Peyer's patch (tissue), 4 donors: ENCODE results near the gene ARMC2. TPM values are rescaled to one million over a fixed set of nuclear protein-coding genes. Genes with fewer than 3 reads are reported as not detected.
"Not testable (repeated sequence)": the region's sequence is repeated elsewhere in the genome, so short reads cannot be mapped to it uniquely, and the experiment has no call there.

Experiments used
- DNase-seq, 3 donors: peaks; one replicate each; pipeline ENCODE4 v3.0.0-alpha.2; 2017 to 2019
- H3K27ac ChIP-seq, 4 donors: fragments of 200-600 bp; sonication (generic); one replicate each; pipeline ENCODE4 v1.5.1; 2016 to 2019
- H3K27me3 ChIP-seq, 2 donors: fragments of 200-600 bp; sonication (generic); one replicate each; pipeline ENCODE4 v1.5.1; 2019
- H3K36me3 ChIP-seq, 3 donors: fragments of 200-600 bp; sonication (generic); one replicate each; pipeline ENCODE4 v1.5.1; 2016 to 2019
- H3K4me1 ChIP-seq, 4 donors: fragments of 200-600 bp; sonication (generic); one replicate each; pipeline ENCODE4 v1.5.1; 2016 to 2019
- H3K4me3 ChIP-seq, 4 donors: fragments of 200-600 bp; sonication (generic); 1 replicate in 3 of 4; 2 replicates in 1 of 4; pipeline ENCODE4 v1.5.1; 2016 to 2019; ENCODE audit warnings: mild to moderate bottlenecking in 1 of 4
- H3K9me3 ChIP-seq, 4 donors: fragments of 200-600 bp; sonication (generic); one replicate each; pipeline ENCODE4 v1.5.1; 2016 to 2019; ENCODE audit warnings: mild to moderate bottlenecking in 1 of 4
- POLR2A ChIP-seq, 2 donors: fragments of 450-650 bp; IDR thresholded peaks; one replicate each; pipeline ENCODE4 v1.5.1; 2017; ENCODE audit warnings: antibody characterized with exemption in 2 of 2, mild to moderate bottlenecking in 2 of 2, moderate library complexity in 2 of 2
- total RNA-seq, 4 donors: library from RNA; depleted of rRNA; stranded (reverse); fragments of >200 nt; gene quantifications; one replicate each; pipeline ENCODE4 v1.1.0, GENCODE V29; 2016
- TF ChIP-seq, protein P1 (sequence below), 6 experiments: fragments of 450-650 bp in 4 of 6; fragments of 200-600 bp in 2 of 6; sonication (generic) in 1 of 6; IDR thresholded peaks; one replicate each; pipeline ENCODE4 v1.5.1; 2017 to 2019; ENCODE audit warnings: antibody characterized with exemption in 6 of 6, mild to moderate bottlenecking in 3 of 6, moderate library complexity in 1 of 6

ARMC2 gene
- total RNA-seq, 4 donors from 2014 or later = 0.53 to 29.7 (median 4.4) TPM

DNA sequence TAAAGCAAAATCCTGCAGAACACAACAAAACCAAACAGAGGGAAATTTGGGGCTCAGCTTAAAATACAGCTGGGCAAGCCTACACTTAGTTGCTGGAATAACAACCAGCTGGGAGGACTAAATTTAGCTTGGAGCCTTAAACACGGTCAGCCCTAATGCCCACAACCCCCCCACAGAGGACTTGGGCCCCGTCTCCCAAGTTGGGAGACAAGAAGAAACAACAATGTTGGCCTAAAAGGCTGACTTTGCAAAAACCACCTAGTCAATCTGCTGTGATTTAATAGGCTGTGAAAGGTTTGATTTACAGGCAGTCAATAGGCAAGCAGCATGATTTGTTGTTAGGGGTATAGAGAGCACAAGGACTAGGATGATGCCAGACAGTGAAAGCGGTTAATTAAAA, 40.3 kb upstream of the ARMC2 start:
- no peak overlapping the region for H3K27ac ChIP-seq
- H3K36me3 ChIP-seq = no peaks in the 10 kb centered on the region
- H3K9me3 ChIP-seq = no peaks in the 10 kb centered on the region
- no peaks in the 10 kb centered on the region for H3K27me3 ChIP-seq
- peaks cover 0 to 5% (median 0%) of the 10 kb centered on the region in 4 donors for H3K4me1 ChIP-seq
- TF ChIP-seq, protein P1, sequence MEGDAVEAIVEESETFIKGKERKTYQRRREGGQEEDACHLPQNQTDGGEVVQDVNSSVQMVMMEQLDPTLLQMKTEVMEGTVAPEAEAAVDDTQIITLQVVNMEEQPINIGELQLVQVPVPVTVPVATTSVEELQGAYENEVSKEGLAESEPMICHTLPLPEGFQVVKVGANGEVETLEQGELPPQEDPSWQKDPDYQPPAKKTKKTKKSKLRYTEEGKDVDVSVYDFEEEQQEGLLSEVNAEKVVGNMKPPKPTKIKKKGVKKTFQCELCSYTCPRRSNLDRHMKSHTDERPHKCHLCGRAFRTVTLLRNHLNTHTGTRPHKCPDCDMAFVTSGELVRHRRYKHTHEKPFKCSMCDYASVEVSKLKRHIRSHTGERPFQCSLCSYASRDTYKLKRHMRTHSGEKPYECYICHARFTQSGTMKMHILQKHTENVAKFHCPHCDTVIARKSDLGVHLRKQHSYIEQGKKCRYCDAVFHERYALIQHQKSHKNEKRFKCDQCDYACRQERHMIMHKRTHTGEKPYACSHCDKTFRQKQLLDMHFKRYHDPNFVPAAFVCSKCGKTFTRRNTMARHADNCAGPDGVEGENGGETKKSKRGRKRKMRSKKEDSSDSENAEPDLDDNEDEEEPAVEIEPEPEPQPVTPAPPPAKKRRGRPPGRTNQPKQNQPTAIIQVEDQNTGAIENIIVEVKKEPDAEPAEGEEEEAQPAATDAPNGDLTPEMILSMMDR (IDR thresholded peaks at IDR 0.05) = no peak
- no peak for TF ChIP-seq POLR2A (IDR thresholded peaks at IDR 0.05)
- no peak overlapping the region for H3K4me3 ChIP-seq
- no peak for DNase-seq

DNA sequence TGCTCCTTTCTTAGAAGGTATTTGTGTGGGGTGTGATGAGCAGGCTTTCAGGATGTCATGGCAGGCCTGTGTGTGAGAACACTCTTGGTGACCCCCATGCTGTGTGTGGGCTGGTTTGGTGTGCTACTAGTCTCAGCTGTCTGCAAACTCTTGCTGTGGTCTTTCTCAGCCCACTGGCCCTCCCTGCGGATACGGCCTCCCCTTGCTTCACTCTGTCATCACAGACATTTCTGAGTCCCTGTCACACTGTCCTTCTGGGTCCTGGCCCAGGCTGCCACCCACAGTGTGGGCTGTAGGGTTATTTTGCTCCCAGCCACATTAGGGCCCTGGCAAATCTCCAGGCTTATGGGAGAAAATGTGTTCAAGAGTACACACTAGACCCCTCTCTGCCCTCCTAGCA, 39.0 kb upstream of the ARMC2 start:
- Histone ChIP-seq H3K27me3 (no peaks in the 10 kb centered on the region), H3K36me3 (no peaks in the 10 kb centered on the region), H3K4me1 (peaks cover 0 to 5% (median 0%) of the 10 kb centered on the region in 4 donors), H3K9me3 (no peaks in the 10 kb centered on the region), H3K4me3 (no peak overlapping the region), H3K27ac (no peak overlapping the region)
- TF ChIP-seq, protein P1 (IDR thresholded peaks at IDR 0.05) = no peak
- no peak for TF ChIP-seq POLR2A (IDR thresholded peaks at IDR 0.05)
- DNase-seq = no peak

GRCh38 chr6:108810057-108810643, 38.1 kb upstream of the ARMC2 start:
- no peaks in the 10 kb centered on the region for H3K36me3 ChIP-seq
- no peaks in the 10 kb centered on the region for H3K9me3 ChIP-seq
- peaks cover 0 to 5% (median 0%) of the 10 kb centered on the region in 4 donors for H3K4me1 ChIP-seq
- H3K4me3 ChIP-seq = no peak overlapping the region
- TF ChIP-seq, protein P1 (IDR thresholded peaks at IDR 0.05) = no peak
- no peak for TF ChIP-seq POLR2A (IDR thresholded peaks at IDR 0.05)
- no peak overlapping the region for H3K27ac ChIP-seq
- no peak for DNase-seq
- no peaks in the 10 kb centered on the region for H3K27me3 ChIP-seq

- no peaks in the 10 kb centered on the region for H3K27me3 ChIP-seq
- no peak overlapping the region for H3K4me3 ChIP-seq
- TF ChIP-seq POLR2A (IDR thresholded peaks at IDR 0.05) = no peak
- TF ChIP-seq, protein P1 (IDR thresholded peaks at IDR 0.05) = no peak
- H3K9me3 ChIP-seq = no peaks in the 10 kb centered on the region
- no peaks in the 10 kb centered on the region for H3K4me1 ChIP-seq
- H3K36me3 ChIP-seq = no peaks in the 10 kb centered on the region
- no peak overlapping the region for H3K27ac ChIP-seq
- DNase-seq = no peak
These were observed 36.7 kb upstream of the ARMC2 start for GRCh38 chr6:108811490-108811889.

DNA sequence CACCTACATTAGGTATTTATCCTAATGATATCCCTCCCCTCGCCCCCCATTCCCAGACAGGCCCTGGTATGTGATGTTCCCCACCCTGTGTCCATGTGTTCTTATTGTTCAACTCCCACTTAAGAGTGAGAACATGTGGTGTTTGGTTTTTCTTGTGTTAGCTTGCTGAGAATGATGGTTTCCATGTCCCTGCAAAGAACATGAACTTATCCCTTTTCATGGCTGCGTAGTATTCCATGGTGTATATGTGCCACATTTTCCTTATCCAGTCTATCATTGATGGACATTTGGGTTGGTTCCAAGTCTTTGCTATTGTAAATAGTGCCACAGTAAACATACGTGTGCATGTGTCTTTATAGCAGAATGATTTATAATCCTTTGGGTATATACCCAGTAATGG, 35.0 kb upstream of the ARMC2 start:
- not testable (repeated sequence) for H3K27me3 ChIP-seq, H3K4me3 ChIP-seq, H3K27ac ChIP-seq, H3K9me3 ChIP-seq, H3K36me3 ChIP-seq, H3K4me1 ChIP-seq, DNase-seq

DNA sequence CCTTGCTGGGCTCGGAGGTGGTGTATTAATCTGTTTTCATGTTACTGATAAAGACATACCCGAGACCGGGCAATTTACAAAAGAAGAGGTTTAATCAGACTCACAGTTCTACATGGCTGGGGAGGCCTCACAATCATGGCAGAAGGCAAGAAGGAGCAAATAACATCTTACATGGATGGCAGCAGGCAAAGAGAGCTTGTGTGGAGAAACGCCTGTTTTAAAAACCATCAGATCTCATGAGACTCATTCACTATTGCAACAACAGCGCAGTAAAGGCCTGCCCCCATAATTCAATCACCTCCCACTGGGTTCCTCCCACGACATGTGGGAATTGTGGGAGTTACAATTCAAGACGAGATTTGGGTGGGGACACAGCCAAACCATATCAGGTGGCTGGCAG, 30.9 kb upstream of the ARMC2 start:
- H3K4me1 ChIP-seq, H3K9me3 ChIP-seq, H3K36me3 ChIP-seq, H3K27me3 ChIP-seq, H3K27ac ChIP-seq, DNase-seq, H3K4me3 ChIP-seq: not testable (repeated sequence)

DNA sequence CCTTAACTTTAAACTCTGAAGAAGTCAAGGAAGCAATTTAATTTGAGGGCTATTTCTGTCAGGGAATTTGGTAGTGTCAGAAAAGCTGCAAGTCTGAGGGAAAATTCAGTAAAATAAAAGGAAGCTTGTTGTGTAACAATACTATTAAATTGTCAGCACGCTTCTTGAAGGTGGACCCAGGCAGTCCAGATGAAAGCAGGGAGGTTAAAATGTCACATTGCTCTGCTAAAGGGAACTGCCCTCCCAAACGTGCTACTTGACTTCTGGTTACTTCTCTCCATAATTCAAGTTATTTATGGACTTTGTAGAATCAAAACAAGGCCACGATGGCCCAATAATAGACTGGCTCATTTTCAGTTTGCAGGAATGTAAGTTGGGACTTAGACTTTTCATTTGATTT, 28.2 kb upstream of the ARMC2 start:
- no peaks in the 10 kb centered on the region for H3K36me3 ChIP-seq
- no peak for DNase-seq
- H3K4me3 ChIP-seq = no peak overlapping the region
- H3K4me1 ChIP-seq = no peaks in the 10 kb centered on the region
- peaks cover 0 to 3% (median 0%) of the 10 kb centered on the region in 4 donors for H3K9me3 ChIP-seq
- no peak overlapping the region for H3K27ac ChIP-seq
- TF ChIP-seq POLR2A (IDR thresholded peaks at IDR 0.05) = no peak
- TF ChIP-seq, protein P1 (IDR thresholded peaks at IDR 0.05) = no peak
- H3K27me3 ChIP-seq = no peaks in the 10 kb centered on the region
